ENCODE results near the gene GAS2.

DNA sequence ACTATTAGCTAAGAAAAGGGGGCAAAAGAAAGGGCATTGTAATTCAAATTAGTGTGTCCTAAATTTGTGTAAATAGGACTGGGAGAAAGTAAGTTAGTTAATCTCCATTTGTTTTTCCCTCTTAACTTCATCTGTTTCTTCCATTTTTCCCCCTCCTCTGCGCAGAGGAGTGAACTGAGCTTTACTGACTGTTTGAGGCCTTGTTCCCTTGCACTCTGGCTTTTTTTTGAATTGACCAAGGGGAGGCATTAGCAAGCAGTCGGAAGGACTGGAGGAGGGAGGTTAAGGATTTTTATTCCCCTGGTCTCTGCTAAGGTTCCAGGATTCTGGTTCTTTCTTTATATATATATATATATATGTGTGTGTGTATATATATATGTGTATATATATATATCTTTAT is 25.5 kb upstream of the GAS2 start:
- TF ChIP-seq CTCF (IDR thresholded peaks at IDR 0.05 in 4 of 5, conservative IDR thresholded peaks at IDR 0.05 in 1 of 5) (no peak), POLR2A (IDR thresholded peaks at IDR 0.05) (no peak)
